Measurements from ENCODE around the gene WAPL. TPM values are rescaled to one million over a fixed set of nuclear protein-coding genes. Genes with fewer than 3 reads are reported as not detected.

The WAPL gene
- polyA plus RNA-seq, 1 donor from 2014 or later = 30.6 TPM

- no peak overlapping the region for H3K27ac ChIP-seq (ENCODE audit: low read length)
- H3K4me3 ChIP-seq (ENCODE audit: low read length) = no peak overlapping the region
- H3K79me2 ChIP-seq (replicated peaks; ENCODE audit: insufficient read depth, low read length) = no peaks in the 10 kb centered on the region
- no peak overlapping the region for H3K4me2 ChIP-seq (ENCODE audit: low read length)
- H3F3A ChIP-seq (ENCODE audit: insufficient read depth, low read length, poor library complexity, severe bottlenecking) = no peaks in the 10 kb centered on the region
- no peak overlapping the region for H2AFZ ChIP-seq (ENCODE audit: low read depth, low read length)
- H3K36me3 ChIP-seq (ENCODE audit: insufficient read depth, low read length) = peaks cover 4% of the 10 kb centered on the region
- H3K9ac ChIP-seq (ENCODE audit: low read length) = no peak overlapping the region
- no peaks in the 10 kb centered on the region for H3K9me3 ChIP-seq (ENCODE audit: low read length)
- TF ChIP-seq TAF1 (IDR thresholded peaks at IDR 0.05; ENCODE audit: low read depth) = no peak
- no peak for TF ChIP-seq SMC3 (conservative IDR thresholded peaks at IDR 0.05; ENCODE audit: poor library complexity)
- no peak for TF ChIP-seq EZH2 (IDR thresholded peaks at IDR 0.05; ENCODE audit: borderline replicate concordance, insufficient read depth, low read length, poor library complexity, severe bottlenecking)
- no peak for TF ChIP-seq POLR2AphosphoS5 (IDR thresholded peaks at IDR 0.05)
- no peak for TF ChIP-seq MXI1 (conservative IDR thresholded peaks at IDR 0.05; ENCODE audit: poor library complexity, severe bottlenecking)
- no peak for TF ChIP-seq EP300 (conservative IDR thresholded peaks at IDR 0.05; ENCODE audit: poor library complexity, severe bottlenecking)
- TF ChIP-seq RAD21 (conservative IDR thresholded peaks at IDR 0.05) = no peak
- no peak for TF ChIP-seq REST (IDR thresholded peaks at IDR 0.05; ENCODE audit: borderline replicate concordance)
- TF ChIP-seq CTCF (IDR thresholded peaks at IDR 0.05; ENCODE audit: poor library complexity, severe bottlenecking) = no peak
- no peaks in the 10 kb centered on the region for H4K20me1 ChIP-seq (ENCODE audit: insufficient read depth)
- H3K9me2 ChIP-seq (ENCODE audit: insufficient read depth, low read length) = no peaks in the 10 kb centered on the region
- no peaks in the 10 kb centered on the region for H3K27me3 ChIP-seq (ENCODE audit: insufficient read depth, low read depth, low read length)
Observed at GRCh38 chr10:86446440-86446839, 75.2 kb downstream of the WAPL start.

- Histone ChIP-seq H3K36me3 (ENCODE audit: insufficient read depth, low read length) (peaks cover 4% of the 10 kb centered on the region), H3K9ac (ENCODE audit: low read length) (no peak overlapping the region)
Observed at GRCh38 chr10:86443936-86444335, 77.7 kb downstream of the WAPL start.

More at GRCh38 chr10:86443936-86444335, 77.7 kb downstream of the WAPL start:
- H3K4me2 ChIP-seq (ENCODE audit: low read length) = no peak overlapping the region
- no peaks in the 10 kb centered on the region for H3K79me2 ChIP-seq (replicated peaks; ENCODE audit: insufficient read depth, low read length)
- H3F3A ChIP-seq (ENCODE audit: insufficient read depth, low read length, poor library complexity, severe bottlenecking) = no peaks in the 10 kb centered on the region
- no peaks in the 10 kb centered on the region for H4K20me1 ChIP-seq (ENCODE audit: insufficient read depth)
- H2AFZ ChIP-seq (ENCODE audit: low read depth, low read length) = no peak overlapping the region
- TF ChIP-seq EP300 (conservative IDR thresholded peaks at IDR 0.05; ENCODE audit: poor library complexity, severe bottlenecking) (no peak), MXI1 (conservative IDR thresholded peaks at IDR 0.05; ENCODE audit: poor library complexity, severe bottlenecking) (no peak), POLR2AphosphoS5 (IDR thresholded peaks at IDR 0.05) (no peak), RAD21 (conservative IDR thresholded peaks at IDR 0.05) (no peak), CTCF (IDR thresholded peaks at IDR 0.05; ENCODE audit: poor library complexity, severe bottlenecking) (no peak)
- H3K9me3 ChIP-seq (ENCODE audit: low read length) = no peaks in the 10 kb centered on the region
- H3K9me2 ChIP-seq (ENCODE audit: insufficient read depth, low read length) = no peaks in the 10 kb centered on the region
- no peaks in the 10 kb centered on the region for H3K27me3 ChIP-seq (ENCODE audit: insufficient read depth, low read depth, low read length)
- no peak overlapping the region for H3K4me3 ChIP-seq (ENCODE audit: low read length)
- H3K27ac ChIP-seq (ENCODE audit: low read length) = no peak overlapping the region

Data from neural cell (in vitro differentiated cells).